Stimulated activated CD4-positive, alpha-beta T cell treated with anti-CD3 and anti-CD28 coated beads, Interleukin-15, amount 100 ng/mL, for 1 hour (primary cell): ENCODE measurements around the gene DAPK1.

ENCODE experiments used
- DNase-seq, 2 donors: peaks; one replicate each; pipeline ENCODE4 v3.0.0-alpha.2; 2020; ENCODE audit warnings: low read depth in 1 of 2, low spot score in 1 of 2

Gene DAPK1

GRCh38 chr9:87497604-87498045, at the start of gene DAPK1:
TSS of gene DAPK1 (plus strand) at chr9:87497867. CDS start at chr9:87499078, 1,211 bp downstream.
- no peak for DNase-seq

- no peak for DNase-seq
Measured at GRCh38 chr9:87451149-87451548, 46.5 kb upstream of the DAPK1 start.

GRCh38 chr9:87455407-87455806, 42.3 kb upstream of the DAPK1 start:
- no peak for DNase-seq

GRCh38 chr9:87461256-87461655, 36.4 kb upstream of the DAPK1 start:
- DNase-seq, result no peak

GRCh38 chr9:87464110-87464991, 33.3 kb upstream of the DAPK1 start:
- no peak for DNase-seq

- DNase-seq, result no peak
Measured at GRCh38 chr9:87464992-87465378, 32.7 kb upstream of the DAPK1 start.

GRCh38 chr9:87465816-87466215, 31.9 kb upstream of the DAPK1 start:
- no peak for DNase-seq

- no peak for DNase-seq
Measured at GRCh38 chr9:87467187-87467586, 30.5 kb upstream of the DAPK1 start.

- no peak for DNase-seq
Measured at GRCh38 chr9:87469793-87470465, 27.7 kb upstream of the DAPK1 start.

- DNase-seq, result no peak
Measured at GRCh38 chr9:87471746-87472145, 25.9 kb upstream of the DAPK1 start.

GRCh38 chr9:87475463-87475862, 22.2 kb upstream of the DAPK1 start:
- DNase-seq, result no peak

- no peak for DNase-seq
Measured at GRCh38 chr9:87478226-87478992, 19.3 kb upstream of the DAPK1 start.

GRCh38 chr9:87479801-87480201, 17.9 kb upstream of the DAPK1 start:
- no peak for DNase-seq

- DNase-seq, result no peak
Measured at GRCh38 chr9:87481890-87482855, 15.5 kb upstream of the DAPK1 start.

- no peak for DNase-seq
Measured at GRCh38 chr9:87490225-87490624, 7.4 kb upstream of the DAPK1 start.

GRCh38 chr9:87490907-87491306, 6.8 kb upstream of the DAPK1 start:
- no peak for DNase-seq

- no peak for DNase-seq
Measured at GRCh38 chr9:87491523-87491922, 6.1 kb upstream of the DAPK1 start.

GRCh38 chr9:87492642-87493041, 5.0 kb upstream of the DAPK1 start:
- DNase-seq, result no peak

- DNase-seq, result no peak
Measured at GRCh38 chr9:87494970-87495471, 2.6 kb upstream of the DAPK1 start.

GRCh38 chr9:87497080-87497603, 525 bp upstream of the DAPK1 start:
- DNase-seq, result no peak
